ENCODE data around the gene SUCLG2. TPM values are rescaled to one million over a fixed set of nuclear protein-coding genes. Genes with fewer than 3 reads are reported as not detected.

SUCLG2 gene
- total RNA-seq, 2 experiments from 2014 or later = 28.3 to 44.7 TPM

DNA sequence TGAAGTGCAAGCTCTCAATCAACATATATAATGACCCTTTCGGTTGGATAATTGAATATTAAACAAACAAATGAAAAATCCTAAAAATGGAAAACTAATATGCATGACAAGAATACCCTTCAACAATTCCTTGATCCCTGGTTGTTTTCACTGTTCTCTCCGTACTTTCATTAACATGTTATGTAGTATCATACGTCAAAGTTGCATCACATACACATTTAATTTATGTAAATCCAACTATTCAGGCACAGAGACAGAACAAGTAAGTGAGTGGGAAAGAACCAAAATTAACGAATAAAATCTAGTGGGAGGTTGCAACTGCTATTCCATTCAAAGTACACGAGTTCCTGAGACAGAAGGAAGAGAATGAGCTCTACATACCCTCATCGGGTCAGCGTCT, 176.0 kb downstream of the SUCLG2 start:
- no TSS peak for BruUV-seq (replicated peaks)
- Histone ChIP-seq H3K4me2 (ENCODE audit: low read length) (no peak overlapping the region), H3K27ac (ENCODE audit: low read depth, low read length, poor library complexity, severe bottlenecking) (no peak overlapping the region), H3K36me3 (ENCODE audit: insufficient read depth, low read length) (0 out of 2 replicates have a peak, but pooled peaks cover 3% of the 10 kb centered on the region), H3K4me3 (ENCODE audit: low read depth, low read length, poor library complexity, severe bottlenecking) (no peak overlapping the region), H3K9me3 (ENCODE audit: low read length) (no peaks in the 10 kb centered on the region), H3K9me2 (ENCODE audit: insufficient read depth, low read length) (no peaks in the 10 kb centered on the region), H2AFZ (ENCODE audit: low read length) (no peak overlapping the region), H3K79me2 (ENCODE audit: insufficient read depth, low read depth, low read length) (no peaks in the 10 kb centered on the region), H4K20me1 (ENCODE audit: insufficient read depth, low read length) (no peaks in the 10 kb centered on the region), H3K4me1 (ENCODE audit: insufficient read depth, low read length, poor library complexity, severe bottlenecking) (no peaks in the 10 kb centered on the region)
- ChIA-PET POLR2A (interaction anchor here (0.7 to 1.4 kb wide), 3 partner anchors 19 to 698 kb away, joined by 3 read pairs; no protein-coding TSS in a partner anchor), CTCF (ENCODE audit: unreplicated experiment) (no interaction called here)
- TF ChIP-seq, protein P1, sequence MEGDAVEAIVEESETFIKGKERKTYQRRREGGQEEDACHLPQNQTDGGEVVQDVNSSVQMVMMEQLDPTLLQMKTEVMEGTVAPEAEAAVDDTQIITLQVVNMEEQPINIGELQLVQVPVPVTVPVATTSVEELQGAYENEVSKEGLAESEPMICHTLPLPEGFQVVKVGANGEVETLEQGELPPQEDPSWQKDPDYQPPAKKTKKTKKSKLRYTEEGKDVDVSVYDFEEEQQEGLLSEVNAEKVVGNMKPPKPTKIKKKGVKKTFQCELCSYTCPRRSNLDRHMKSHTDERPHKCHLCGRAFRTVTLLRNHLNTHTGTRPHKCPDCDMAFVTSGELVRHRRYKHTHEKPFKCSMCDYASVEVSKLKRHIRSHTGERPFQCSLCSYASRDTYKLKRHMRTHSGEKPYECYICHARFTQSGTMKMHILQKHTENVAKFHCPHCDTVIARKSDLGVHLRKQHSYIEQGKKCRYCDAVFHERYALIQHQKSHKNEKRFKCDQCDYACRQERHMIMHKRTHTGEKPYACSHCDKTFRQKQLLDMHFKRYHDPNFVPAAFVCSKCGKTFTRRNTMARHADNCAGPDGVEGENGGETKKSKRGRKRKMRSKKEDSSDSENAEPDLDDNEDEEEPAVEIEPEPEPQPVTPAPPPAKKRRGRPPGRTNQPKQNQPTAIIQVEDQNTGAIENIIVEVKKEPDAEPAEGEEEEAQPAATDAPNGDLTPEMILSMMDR (conservative IDR thresholded peaks at IDR 0.05; ENCODE audit: low read length) = no peak
- TF ChIP-seq EZH2phosphoT487 (IDR thresholded peaks at IDR 0.05; ENCODE audit: borderline replicate concordance, low read depth, low read length) = no peak
- no peak for DNase-seq (ENCODE audit: low spot score)
- intact Hi-C loops (cut with micrococcal nuclease; ENCODE audit: unreplicated experiment) = no loop called here

DNA sequence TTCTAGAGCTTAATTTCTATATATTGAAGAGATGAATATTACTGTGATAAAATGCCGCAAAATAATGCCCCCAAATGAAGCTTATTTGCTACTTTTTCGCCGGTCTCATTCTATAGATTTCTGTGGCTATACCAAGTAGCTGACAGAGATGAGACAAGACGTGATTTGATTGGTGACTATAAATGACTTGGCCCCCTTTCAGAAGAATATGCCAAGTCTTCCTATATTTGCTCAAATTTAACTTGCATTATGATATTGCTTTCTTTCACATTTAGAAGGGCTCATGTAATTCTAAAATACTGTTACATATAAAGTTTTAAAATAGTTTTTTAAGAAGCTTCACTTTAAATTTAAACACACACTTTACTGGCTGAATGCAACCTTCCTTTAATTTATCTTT, 180.1 kb downstream of the SUCLG2 start:
- intact Hi-C loops (cut with micrococcal nuclease; ENCODE audit: unreplicated experiment) = no loop called here
- no peak overlapping the region for H3K27ac ChIP-seq (ENCODE audit: low read depth, low read length, poor library complexity, severe bottlenecking)
- POLR2A ChIA-PET = interaction anchor here (0.6 to 0.9 kb wide), 3 partner anchors 8 to 35 kb away, joined by 3 read pairs; no protein-coding TSS in a partner anchor
- no peak overlapping the region for H2AFZ ChIP-seq (ENCODE audit: low read length)
- no TSS peak for BruUV-seq (replicated peaks)
- no peaks in the 10 kb centered on the region for H3K79me2 ChIP-seq (ENCODE audit: insufficient read depth, low read depth, low read length)
- no peaks in the 10 kb centered on the region for H3K9me3 ChIP-seq (ENCODE audit: low read length)
- no peak overlapping the region for H3K4me3 ChIP-seq (ENCODE audit: low read depth, low read length, poor library complexity, severe bottlenecking)
- 0 out of 2 replicates have a peak, but pooled peaks cover 3% of the 10 kb centered on the region for H3K36me3 ChIP-seq (ENCODE audit: insufficient read depth, low read length)
- no peaks in the 10 kb centered on the region for H3K9me2 ChIP-seq (ENCODE audit: insufficient read depth, low read length)
- no peak for DNase-seq (ENCODE audit: low spot score)
- H4K20me1 ChIP-seq (ENCODE audit: insufficient read depth, low read length) = no peaks in the 10 kb centered on the region
- H3K4me2 ChIP-seq (ENCODE audit: low read length) = no peak overlapping the region
- TF ChIP-seq, protein P1 (conservative IDR thresholded peaks at IDR 0.05; ENCODE audit: low read length) = no peak
- TF ChIP-seq EZH2phosphoT487 (IDR thresholded peaks at IDR 0.05; ENCODE audit: borderline replicate concordance, low read depth, low read length) = no peak
- no peaks in the 10 kb centered on the region for H3K4me1 ChIP-seq (ENCODE audit: insufficient read depth, low read length, poor library complexity, severe bottlenecking)
- CTCF ChIA-PET (ENCODE audit: unreplicated experiment) = no interaction called here

- Histone ChIP-seq H3K4me3 (ENCODE audit: low read depth, low read length, poor library complexity, severe bottlenecking) (no peak overlapping the region), H3K9me2 (ENCODE audit: insufficient read depth, low read length) (no peaks in the 10 kb centered on the region), H3K79me2 (ENCODE audit: insufficient read depth, low read depth, low read length) (no peaks in the 10 kb centered on the region), H3K4me2 (ENCODE audit: low read length) (no peak overlapping the region), H2AFZ (ENCODE audit: low read length) (no peak overlapping the region), H3K36me3 (ENCODE audit: insufficient read depth, low read length) (0 out of 2 replicates have a peak, but pooled peaks cover 3% of the 10 kb centered on the region), H3K9me3 (ENCODE audit: low read length) (no peaks in the 10 kb centered on the region), H3K4me1 (ENCODE audit: insufficient read depth, low read length, poor library complexity, severe bottlenecking) (no peaks in the 10 kb centered on the region), H4K20me1 (ENCODE audit: insufficient read depth, low read length) (no peaks in the 10 kb centered on the region), H3K27ac (ENCODE audit: low read depth, low read length, poor library complexity, severe bottlenecking) (no peak overlapping the region)
- DNase-seq (ENCODE audit: low spot score) = no peak
- ChIA-PET POLR2A (interaction anchor here (0.9 to 1.0 kb wide), 2 partner anchors 11 to 1403 kb away, joined by 3 read pairs; no protein-coding TSS in a partner anchor), CTCF (ENCODE audit: unreplicated experiment) (no interaction called here)
- intact Hi-C loops (cut with micrococcal nuclease; ENCODE audit: unreplicated experiment) = no loop called here
- TF ChIP-seq, protein P1 (conservative IDR thresholded peaks at IDR 0.05; ENCODE audit: low read length) = no peak
- no peak for TF ChIP-seq EZH2phosphoT487 (IDR thresholded peaks at IDR 0.05; ENCODE audit: borderline replicate concordance, low read depth, low read length)
- no TSS peak for BruUV-seq (replicated peaks)
Measured at GRCh38 chr3:67472674-67473201, 181.7 kb downstream of the SUCLG2 start.

Measured in OCI-LY7 (cell line).